K562 (cell line): ENCODE results near the gene MTF1. TPM values are rescaled to one million over a fixed set of nuclear protein-coding genes. Genes with fewer than 3 reads are reported as not detected.

ENCODE experiments used
- BACH1 ChIP-seq: fragments of 200-800 bp; sonication (Bioruptor generic); IDR thresholded peaks from 2 replicates; pipeline ENCODE4 v1.6.1; 2016; ENCODE audit warnings: missing genetic modification characterization, missing compliant biosample characterization
- CTBP1 ChIP-seq: fragments of 450-650 bp; IDR thresholded peaks from 2 replicates; pipeline ENCODE4 v1.6.1; 2016; ENCODE audit warnings: borderline replicate concordance
- FOSL1 ChIP-seq: fragments of 200-800 bp; sonication (Bioruptor generic); conservative IDR thresholded peaks from 2 replicates; pipeline ENCODE4 v1.6.1; 2016; ENCODE audit warnings: missing genetic modification characterization, missing compliant biosample characterization
- MEF2D ChIP-seq: conservative IDR thresholded peaks from 2 replicates; pipeline ENCODE4 v1.6.1; 2016; ENCODE audit warnings: low read depth, missing genetic modification characterization, missing compliant biosample characterization
- MEIS2 ChIP-seq: fragments of 450-650 bp; IDR thresholded peaks from 2 replicates; pipeline ENCODE4 v1.6.1; 2014; ENCODE audit warnings: mild to moderate bottlenecking; ENCODE audit not compliant: partially characterized antibody
- NR2C1 ChIP-seq, 2 experiments: fragments of 450-650 bp; IDR thresholded peaks; 2 replicates each; pipeline ENCODE4 v1.6.1; 2017; ENCODE audit warnings: mild to moderate bottlenecking in 2 of 2, antibody characterized with exemption in 1 of 2, inconsistent platforms in 1 of 2, missing compliant biosample characterization in 1 of 2, missing genetic modification characterization in 1 of 2
- TRIM24 ChIP-seq, 2 experiments: fragments of 450-650 bp; IDR thresholded peaks; 2 replicates each; pipeline ENCODE4 v1.6.1; 2016
- ZNF316 ChIP-seq: fragments of 450-650 bp; IDR thresholded peaks from 2 replicates; pipeline ENCODE4 v1.6.1; 2016
- polyA plus RNA-seq, 8 experiments: library from polyadenylated mRNA; depleted of rRNA in 4 of 8; stranded (reverse) in 5 of 8; unstranded in 3 of 8; fragments of >200 nt; fragmentation: Nextera tagmentation in 2 of 8; fragmentation: Illumina TruSeq in 1 of 8; extraction: Ambion mirVana in 2 of 8; extraction: Trizol in 1 of 8; gene quantifications; 2 replicates each; pipeline versions ENCODE4 v1.2.1 to v1.2.3, GENCODE V29; 2011 to 2014; ENCODE audit warnings: inconsistent platforms in 1 of 8, missing spikeins in 1 of 8
- total RNA-seq, 7 experiments: library from RNA; depleted of rRNA in 6 of 7; stranded (reverse); fragments of >200 nt in 6 of 7; fragmentation: Illumina TruSeq in 2 of 7; extraction: Trizol in 2 of 7; gene quantifications; 2 replicates each; pipeline versions ENCODE4 v1.2.1 to v1.2.3, GENCODE V29; 2011 to 2021; ENCODE audit warnings: low replicate concordance in 1 of 7
- TF ChIP-seq, protein P1 (sequence below): sonication (generic); formaldehyde crosslinking; IDR thresholded peaks from 2 replicates; pipeline ENCODE4 v1.8.1; 2023; ENCODE audit warnings: missing genetic modification reagents, mild to moderate bottlenecking, borderline replicate concordance
- TF ChIP-seq, protein P2 (sequence below): fragments of 200-800 bp; sonication (Bioruptor generic); IDR thresholded peaks from 2 replicates; pipeline ENCODE4 v1.6.1; 2016; ENCODE audit warnings: missing genetic modification characterization, missing compliant biosample characterization
- TF ChIP-seq, protein P3 (sequence below), 2 experiments: fragments of 450-650 bp in 1 of 2; sonication (generic) in 1 of 2; formaldehyde crosslinking in 1 of 2; IDR thresholded peaks in 1 of 2; conservative IDR thresholded peaks in 1 of 2; 2 replicates each; pipeline versions ENCODE4 v1.6.1 to v1.8.1; 2016 to 2023; ENCODE audit warnings: mild to moderate bottlenecking in 2 of 2, moderate library complexity in 2 of 2, inconsistent platforms in 1 of 2, missing genetic modification reagents in 1 of 2
- TF ChIP-seq, protein P4 (sequence below): fragments of 250-450 bp; sonication (Bioruptor Pico); IDR thresholded peaks from 2 replicates; pipeline ENCODE4 v1.5.0; 2021; ENCODE audit warnings: mild to moderate bottlenecking, moderate library complexity

The MTF1 gene
- total and polyA plus RNA-seq, 9 of the 15 experiments (the other 6 are each of a cell fraction or from before 2014, with no cell fraction given), result 1.1 to 12.2 (median 4.3) TPM

DNA sequence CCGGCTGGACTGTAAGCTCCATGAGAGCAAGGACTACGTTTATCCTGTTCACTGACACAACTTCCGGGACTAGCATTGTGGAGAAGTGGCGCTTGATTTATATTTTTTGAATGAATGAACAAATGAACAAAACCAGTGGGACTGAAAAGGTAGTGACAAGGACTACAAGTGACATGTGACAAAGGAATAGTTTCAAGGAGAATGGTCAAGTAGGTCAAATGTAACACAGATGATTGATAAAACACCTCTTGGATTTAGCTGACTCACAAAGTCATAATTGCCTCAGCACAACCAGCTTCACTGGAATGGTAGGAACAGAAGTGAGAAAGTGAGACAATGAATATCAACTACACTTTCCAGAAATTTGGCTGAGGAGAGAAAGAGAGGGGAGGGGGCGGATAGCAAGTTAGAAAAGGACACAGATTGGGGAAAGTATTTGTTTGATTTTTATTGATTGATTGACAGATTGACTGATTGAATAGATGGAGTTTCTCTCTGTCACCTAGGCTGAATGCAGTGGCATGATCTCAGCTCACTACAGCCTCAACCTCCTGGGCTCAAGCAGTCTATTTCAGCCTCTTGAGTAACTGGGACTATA lies 14.2 kb downstream of the MTF1 start (continued):
- TF ChIP-seq, protein P1, sequence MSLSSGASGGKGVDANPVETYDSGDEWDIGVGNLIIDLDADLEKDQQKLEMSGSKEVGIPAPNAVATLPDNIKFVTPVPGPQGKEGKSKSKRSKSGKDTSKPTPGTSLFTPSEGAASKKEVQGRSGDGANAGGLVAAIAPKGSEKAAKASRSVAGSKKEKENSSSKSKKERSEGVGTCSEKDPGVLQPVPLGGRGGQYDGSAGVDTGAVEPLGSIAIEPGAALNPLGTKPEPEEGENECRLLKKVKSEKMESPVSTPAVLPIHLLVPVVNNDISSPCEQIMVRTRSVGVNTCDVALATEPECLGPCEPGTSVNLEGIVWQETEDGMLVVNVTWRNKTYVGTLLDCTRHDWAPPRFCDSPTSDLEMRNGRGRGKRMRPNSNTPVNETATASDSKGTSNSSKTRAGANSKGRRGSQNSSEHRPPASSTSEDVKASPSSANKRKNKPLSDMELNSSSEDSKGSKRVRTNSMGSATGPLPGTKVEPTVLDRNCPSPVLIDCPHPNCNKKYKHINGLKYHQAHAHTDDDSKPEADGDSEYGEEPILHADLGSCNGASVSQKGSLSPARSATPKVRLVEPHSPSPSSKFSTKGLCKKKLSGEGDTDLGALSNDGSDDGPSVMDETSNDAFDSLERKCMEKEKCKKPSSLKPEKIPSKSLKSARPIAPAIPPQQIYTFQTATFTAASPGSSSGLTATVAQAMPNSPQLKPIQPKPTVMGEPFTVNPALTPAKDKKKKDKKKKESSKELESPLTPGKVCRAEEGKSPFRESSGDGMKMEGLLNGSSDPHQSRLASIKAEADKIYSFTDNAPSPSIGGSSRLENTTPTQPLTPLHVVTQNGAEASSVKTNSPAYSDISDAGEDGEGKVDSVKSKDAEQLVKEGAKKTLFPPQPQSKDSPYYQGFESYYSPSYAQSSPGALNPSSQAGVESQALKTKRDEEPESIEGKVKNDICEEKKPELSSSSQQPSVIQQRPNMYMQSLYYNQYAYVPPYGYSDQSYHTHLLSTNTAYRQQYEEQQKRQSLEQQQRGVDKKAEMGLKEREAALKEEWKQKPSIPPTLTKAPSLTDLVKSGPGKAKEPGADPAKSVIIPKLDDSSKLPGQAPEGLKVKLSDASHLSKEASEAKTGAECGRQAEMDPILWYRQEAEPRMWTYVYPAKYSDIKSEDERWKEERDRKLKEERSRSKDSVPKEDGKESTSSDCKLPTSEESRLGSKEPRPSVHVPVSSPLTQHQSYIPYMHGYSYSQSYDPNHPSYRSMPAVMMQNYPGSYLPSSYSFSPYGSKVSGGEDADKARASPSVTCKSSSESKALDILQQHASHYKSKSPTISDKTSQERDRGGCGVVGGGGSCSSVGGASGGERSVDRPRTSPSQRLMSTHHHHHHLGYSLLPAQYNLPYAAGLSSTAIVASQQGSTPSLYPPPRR (CRISPR knock-in tag), result no peak
- peak; percentile 28 for TF ChIP-seq MEIS2
- TF ChIP-seq, protein P2, sequence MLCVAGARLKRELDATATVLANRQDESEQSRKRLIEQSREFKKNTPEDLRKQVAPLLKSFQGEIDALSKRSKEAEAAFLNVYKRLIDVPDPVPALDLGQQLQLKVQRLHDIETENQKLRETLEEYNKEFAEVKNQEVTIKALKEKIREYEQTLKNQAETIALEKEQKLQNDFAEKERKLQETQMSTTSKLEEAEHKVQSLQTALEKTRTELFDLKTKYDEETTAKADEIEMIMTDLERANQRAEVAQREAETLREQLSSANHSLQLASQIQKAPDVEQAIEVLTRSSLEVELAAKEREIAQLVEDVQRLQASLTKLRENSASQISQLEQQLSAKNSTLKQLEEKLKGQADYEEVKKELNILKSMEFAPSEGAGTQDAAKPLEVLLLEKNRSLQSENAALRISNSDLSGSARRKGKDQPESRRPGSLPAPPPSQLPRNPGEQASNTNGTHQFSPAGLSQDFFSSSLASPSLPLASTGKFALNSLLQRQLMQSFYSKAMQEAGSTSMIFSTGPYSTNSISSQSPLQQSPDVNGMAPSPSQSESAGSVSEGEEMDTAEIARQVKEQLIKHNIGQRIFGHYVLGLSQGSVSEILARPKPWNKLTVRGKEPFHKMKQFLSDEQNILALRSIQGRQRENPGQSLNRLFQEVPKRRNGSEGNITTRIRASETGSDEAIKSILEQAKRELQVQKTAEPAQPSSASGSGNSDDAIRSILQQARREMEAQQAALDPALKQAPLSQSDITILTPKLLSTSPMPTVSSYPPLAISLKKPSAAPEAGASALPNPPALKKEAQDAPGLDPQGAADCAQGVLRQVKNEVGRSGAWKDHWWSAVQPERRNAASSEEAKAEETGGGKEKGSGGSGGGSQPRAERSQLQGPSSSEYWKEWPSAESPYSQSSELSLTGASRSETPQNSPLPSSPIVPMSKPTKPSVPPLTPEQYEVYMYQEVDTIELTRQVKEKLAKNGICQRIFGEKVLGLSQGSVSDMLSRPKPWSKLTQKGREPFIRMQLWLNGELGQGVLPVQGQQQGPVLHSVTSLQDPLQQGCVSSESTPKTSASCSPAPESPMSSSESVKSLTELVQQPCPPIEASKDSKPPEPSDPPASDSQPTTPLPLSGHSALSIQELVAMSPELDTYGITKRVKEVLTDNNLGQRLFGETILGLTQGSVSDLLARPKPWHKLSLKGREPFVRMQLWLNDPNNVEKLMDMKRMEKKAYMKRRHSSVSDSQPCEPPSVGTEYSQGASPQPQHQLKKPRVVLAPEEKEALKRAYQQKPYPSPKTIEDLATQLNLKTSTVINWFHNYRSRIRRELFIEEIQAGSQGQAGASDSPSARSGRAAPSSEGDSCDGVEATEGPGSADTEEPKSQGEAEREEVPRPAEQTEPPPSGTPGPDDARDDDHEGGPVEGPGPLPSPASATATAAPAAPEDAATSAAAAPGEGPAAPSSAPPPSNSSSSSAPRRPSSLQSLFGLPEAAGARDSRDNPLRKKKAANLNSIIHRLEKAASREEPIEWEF (CRISPR knock-in tag), result no peak
- no peak for TF ChIP-seq NR2C1 (IDR thresholded peaks at IDR 0.05)
- 0 out of 2 replicates have a peak, but pooled peaks have one; percentile 58 for TF ChIP-seq NR2C1 (tag; IDR thresholded peaks at IDR 0.05)
- no peak for TF ChIP-seq CTBP1
- TF ChIP-seq, protein P3, sequence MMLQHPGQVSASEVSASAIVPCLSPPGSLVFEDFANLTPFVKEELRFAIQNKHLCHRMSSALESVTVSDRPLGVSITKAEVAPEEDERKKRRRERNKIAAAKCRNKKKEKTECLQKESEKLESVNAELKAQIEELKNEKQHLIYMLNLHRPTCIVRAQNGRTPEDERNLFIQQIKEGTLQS (IDR thresholded peaks at IDR 0.05), result peak; percentile 15; the same call in 1 of the 2 replicates
- TF ChIP-seq, protein P3 (CRISPR knock-in tag; conservative IDR thresholded peaks at IDR 0.05), result no peak
- TF ChIP-seq FOSL1 (tag), result no peak
- 0 out of 2 replicates have a peak, but pooled peaks have one; percentile 42 for TF ChIP-seq BACH1 (tag)
- 0 out of 2 replicates have a peak, but pooled peaks have one; percentile 15 for TF ChIP-seq MEF2D
- TF ChIP-seq TRIM24 (IDR thresholded peaks at IDR 0.05), result peak in 1 of 2 experiments; percentile 53; a peak in 1 of 4 replicates
- TF ChIP-seq ZNF316, result peak; percentile 83
- TF ChIP-seq, protein P4, sequence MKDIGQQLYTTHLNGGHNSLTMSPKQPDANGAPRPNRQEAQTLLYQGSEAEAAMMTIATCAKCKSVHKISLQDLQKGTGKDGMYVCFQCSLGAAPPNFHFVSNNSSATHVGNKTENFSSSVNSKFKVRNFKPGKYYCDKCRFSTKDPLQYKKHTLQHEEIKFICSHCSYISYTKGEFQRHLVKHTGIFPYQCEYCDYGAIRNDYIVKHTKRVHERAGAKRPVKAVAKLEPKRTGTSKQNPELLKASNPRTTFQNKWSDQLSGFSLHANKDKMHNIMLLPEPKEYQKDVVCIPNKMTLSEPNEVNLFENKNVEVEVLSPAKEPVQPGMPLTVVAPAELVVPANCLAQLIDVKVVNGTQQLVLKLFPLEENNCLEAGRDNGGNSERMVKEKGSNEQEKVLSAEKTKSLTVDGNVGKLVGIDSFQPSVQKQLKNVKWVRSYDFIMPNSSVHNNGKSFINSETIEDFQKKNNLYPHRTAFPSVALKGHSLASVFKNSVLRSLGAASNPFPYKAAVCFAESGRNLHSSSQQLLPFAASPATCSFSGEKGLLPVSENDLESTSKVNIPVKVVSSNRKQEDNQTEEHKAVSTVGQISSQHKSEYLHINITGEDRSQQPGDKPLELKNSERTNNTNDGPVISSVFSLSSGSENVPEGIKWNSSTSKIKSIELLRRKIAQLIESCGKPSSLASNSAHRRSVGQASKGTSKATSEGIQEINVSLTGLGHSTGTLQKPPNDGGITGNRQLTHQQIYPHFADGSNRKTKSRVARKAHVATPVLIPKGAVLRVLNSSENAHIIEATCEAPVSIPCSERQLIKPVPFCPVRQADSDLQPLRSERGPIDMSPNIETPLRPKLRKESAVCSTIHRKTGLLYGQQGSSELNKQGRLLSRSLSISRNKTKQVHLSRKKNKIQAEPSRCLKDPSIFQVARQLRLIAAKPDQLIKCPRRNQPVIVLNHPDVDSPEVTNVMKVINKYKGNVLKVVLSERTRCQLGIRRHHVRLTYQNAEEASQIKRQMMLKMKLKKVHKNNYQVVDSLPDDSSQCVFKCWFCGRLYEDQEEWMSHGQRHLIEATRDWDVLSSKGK (CRISPR knock-in tag), result no peak
